Stimulated activated CD4-positive, alpha-beta T cell treated with anti-CD3 and anti-CD28 coated beads, TNF-alpha, amount 100 ng/mL, for 24 hours (primary cell): Measurements from ENCODE around the gene ZDHHC24.

Experiments used
- DNase-seq, 3 experiments: peaks; one replicate each; pipeline ENCODE4 v3.0.0-alpha.2; 2020; ENCODE audit warnings: low read depth in 3 of 3

The ZDHHC24 gene

GRCh38 chr11:66472054-66472453 lies 73.8 kb downstream of the ZDHHC24 start:
- DNase-seq = no peak

GRCh38 chr11:66471142-66471541 lies 74.7 kb downstream of the ZDHHC24 start:
- DNase-seq = no peak
